Measurements from ENCODE around the gene DUSP22. TPM values are rescaled to one million over a fixed set of nuclear protein-coding genes. Genes with fewer than 3 reads are reported as not detected.

Gene DUSP22
- total RNA-seq, 1 experiment from 2014 or later: 16.0 TPM

DNA sequence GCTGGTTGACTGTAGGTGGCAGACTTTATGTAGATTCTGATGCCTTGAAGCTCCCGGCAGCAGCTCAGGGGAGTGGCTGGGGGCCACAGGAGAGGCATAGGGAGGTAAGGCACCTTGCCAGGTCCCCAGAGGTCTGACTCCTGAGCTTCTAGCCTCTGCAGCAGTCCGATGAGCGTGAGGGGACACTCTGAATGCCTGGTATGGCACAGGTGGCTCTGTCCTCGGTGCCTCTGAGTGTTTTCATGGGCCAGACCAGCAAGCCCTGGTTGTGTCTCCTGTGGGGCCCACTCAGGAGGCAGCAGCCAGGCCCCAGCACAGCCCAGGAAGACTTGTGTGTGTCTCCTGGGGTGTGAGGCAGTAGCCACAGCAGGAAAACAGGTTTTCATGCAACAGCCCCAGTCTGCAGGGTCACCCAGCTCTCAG lies 59.6 kb downstream of the DUSP22 start:
- no peaks in the 10 kb centered on the region for H3K27me3 ChIP-seq (replicated peaks; ENCODE audit: insufficient read depth, low read depth, low read length, poor library complexity)
- intact Hi-C loops (cut with micrococcal nuclease; ENCODE audit: unreplicated experiment): no loop called here
- H3K9me3 ChIP-seq (ENCODE audit: low read depth, low read length, poor library complexity, severe bottlenecking): peaks cover 6% of the 10 kb centered on the region
- H3K36me3 ChIP-seq (ENCODE audit: insufficient read depth, low read length, poor library complexity, severe bottlenecking): no peaks in the 10 kb centered on the region
- no TSS peak for BruUV-seq (replicated peaks)
- TF ChIP-seq, protein P1, sequence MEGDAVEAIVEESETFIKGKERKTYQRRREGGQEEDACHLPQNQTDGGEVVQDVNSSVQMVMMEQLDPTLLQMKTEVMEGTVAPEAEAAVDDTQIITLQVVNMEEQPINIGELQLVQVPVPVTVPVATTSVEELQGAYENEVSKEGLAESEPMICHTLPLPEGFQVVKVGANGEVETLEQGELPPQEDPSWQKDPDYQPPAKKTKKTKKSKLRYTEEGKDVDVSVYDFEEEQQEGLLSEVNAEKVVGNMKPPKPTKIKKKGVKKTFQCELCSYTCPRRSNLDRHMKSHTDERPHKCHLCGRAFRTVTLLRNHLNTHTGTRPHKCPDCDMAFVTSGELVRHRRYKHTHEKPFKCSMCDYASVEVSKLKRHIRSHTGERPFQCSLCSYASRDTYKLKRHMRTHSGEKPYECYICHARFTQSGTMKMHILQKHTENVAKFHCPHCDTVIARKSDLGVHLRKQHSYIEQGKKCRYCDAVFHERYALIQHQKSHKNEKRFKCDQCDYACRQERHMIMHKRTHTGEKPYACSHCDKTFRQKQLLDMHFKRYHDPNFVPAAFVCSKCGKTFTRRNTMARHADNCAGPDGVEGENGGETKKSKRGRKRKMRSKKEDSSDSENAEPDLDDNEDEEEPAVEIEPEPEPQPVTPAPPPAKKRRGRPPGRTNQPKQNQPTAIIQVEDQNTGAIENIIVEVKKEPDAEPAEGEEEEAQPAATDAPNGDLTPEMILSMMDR (conservative IDR thresholded peaks at IDR 0.05; ENCODE audit: low read depth, low read length): no peak
- TF ChIP-seq EZH2 (IDR thresholded peaks at IDR 0.05; ENCODE audit: borderline replicate concordance, low read depth, low read length, poor library complexity, severe bottlenecking): no peak
- no peak overlapping the region for H3K27ac ChIP-seq (ENCODE audit: low read depth, low read length, poor library complexity, severe bottlenecking)
- no peak overlapping the region for H3K4me3 ChIP-seq (ENCODE audit: low read depth, low read length, poor library complexity, severe bottlenecking)
- no peaks in the 10 kb centered on the region for H3K4me1 ChIP-seq (ENCODE audit: insufficient read depth, low read length, poor library complexity, severe bottlenecking)
- DNase-seq (ENCODE audit: low spot score): no peak
- CTCF ChIA-PET: no interaction called here
- POLR2A ChIA-PET (ENCODE audit: low non-redundant PET): no interaction called here

DNA sequence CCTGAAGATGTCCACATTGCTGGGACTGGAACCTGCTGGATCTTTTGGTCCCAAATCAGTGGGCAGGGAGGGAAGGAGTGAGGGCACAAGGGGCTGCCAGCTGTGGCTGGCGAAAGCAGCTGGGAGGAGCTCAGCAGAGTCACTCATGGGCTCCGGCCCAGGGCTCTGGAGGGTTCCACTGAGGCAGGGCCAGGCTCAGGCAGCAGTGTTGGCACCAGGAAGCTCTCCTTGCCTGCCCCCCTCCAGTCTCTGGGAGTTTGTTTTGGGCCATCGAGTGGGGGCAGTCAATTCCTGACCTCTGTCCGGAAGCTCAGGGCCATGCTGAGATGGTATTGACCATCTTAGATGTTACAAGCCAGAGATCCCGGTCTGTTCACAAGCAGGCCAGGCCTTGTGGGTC lies 60.2 kb downstream of the DUSP22 start:
- Histone ChIP-seq H3K36me3 (ENCODE audit: insufficient read depth, low read length, poor library complexity, severe bottlenecking) (no peaks in the 10 kb centered on the region), H3K4me1 (ENCODE audit: insufficient read depth, low read length, poor library complexity, severe bottlenecking) (no peaks in the 10 kb centered on the region), H3K27ac (ENCODE audit: low read depth, low read length, poor library complexity, severe bottlenecking) (no peak overlapping the region), H3K9me3 (ENCODE audit: low read depth, low read length, poor library complexity, severe bottlenecking) (peaks cover 6% of the 10 kb centered on the region), H3K27me3 (replicated peaks; ENCODE audit: insufficient read depth, low read depth, low read length, poor library complexity) (no peaks in the 10 kb centered on the region), H3K4me3 (ENCODE audit: low read depth, low read length, poor library complexity, severe bottlenecking) (no peak overlapping the region)
- TF ChIP-seq EZH2 (IDR thresholded peaks at IDR 0.05; ENCODE audit: borderline replicate concordance, low read depth, low read length, poor library complexity, severe bottlenecking): no peak
- TF ChIP-seq, protein P1 (conservative IDR thresholded peaks at IDR 0.05; ENCODE audit: low read depth, low read length): no peak
- DNase-seq (ENCODE audit: low spot score): no peak
- CTCF ChIA-PET: no interaction called here
- POLR2A ChIA-PET (ENCODE audit: low non-redundant PET): no interaction called here
- BruUV-seq (replicated peaks): no TSS peak
- intact Hi-C loops (cut with micrococcal nuclease; ENCODE audit: unreplicated experiment): no loop called here

DNA sequence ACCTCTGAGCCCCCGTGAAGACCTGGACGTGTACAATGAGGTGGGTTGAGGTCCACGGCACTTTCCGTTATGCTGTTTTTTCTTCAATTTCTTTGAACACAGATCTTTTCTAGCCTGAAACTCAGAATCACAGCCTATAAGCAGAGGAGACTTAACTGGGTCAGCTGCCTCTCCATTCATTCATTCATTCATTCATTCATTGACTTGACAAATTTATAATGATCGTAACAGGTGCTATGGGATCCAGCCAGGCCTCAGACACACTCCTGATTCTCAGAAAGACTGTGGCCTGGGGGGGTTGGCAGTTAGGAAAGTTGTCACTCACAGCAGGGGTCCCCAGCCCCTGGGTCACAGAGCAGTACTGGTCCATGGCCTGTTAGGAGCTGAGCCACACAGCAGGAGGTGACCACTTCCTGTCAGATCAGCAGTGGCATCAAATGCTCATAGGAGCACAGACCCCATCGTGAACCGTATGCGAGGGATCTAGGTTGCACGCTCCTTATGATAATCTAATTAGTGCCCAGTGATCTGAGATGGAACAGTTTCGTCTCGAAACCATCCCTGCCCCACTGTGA lies 60.7 kb downstream of the DUSP22 start:
- no peak for DNase-seq (ENCODE audit: low spot score)
- intact Hi-C loops (cut with micrococcal nuclease; ENCODE audit: unreplicated experiment): no loop called here
- Histone ChIP-seq H3K27ac (ENCODE audit: low read depth, low read length, poor library complexity, severe bottlenecking) (no peak overlapping the region), H3K9me3 (ENCODE audit: low read depth, low read length, poor library complexity, severe bottlenecking) (peaks cover 7% of the 10 kb centered on the region), H3K36me3 (ENCODE audit: insufficient read depth, low read length, poor library complexity, severe bottlenecking) (no peaks in the 10 kb centered on the region), H3K4me1 (ENCODE audit: insufficient read depth, low read length, poor library complexity, severe bottlenecking) (no peaks in the 10 kb centered on the region), H3K27me3 (replicated peaks; ENCODE audit: insufficient read depth, low read depth, low read length, poor library complexity) (no peaks in the 10 kb centered on the region), H3K4me3 (ENCODE audit: low read depth, low read length, poor library complexity, severe bottlenecking) (no peak overlapping the region)
- ChIA-PET POLR2A (ENCODE audit: low non-redundant PET) (no interaction called here), CTCF (no interaction called here)
- no TSS peak for BruUV-seq (replicated peaks)
- TF ChIP-seq, protein P1 (conservative IDR thresholded peaks at IDR 0.05; ENCODE audit: low read depth, low read length): no peak
- no peak for TF ChIP-seq EZH2 (IDR thresholded peaks at IDR 0.05; ENCODE audit: borderline replicate concordance, low read depth, low read length, poor library complexity, severe bottlenecking)
